Measurements from ENCODE around the gene GK.

DNA sequence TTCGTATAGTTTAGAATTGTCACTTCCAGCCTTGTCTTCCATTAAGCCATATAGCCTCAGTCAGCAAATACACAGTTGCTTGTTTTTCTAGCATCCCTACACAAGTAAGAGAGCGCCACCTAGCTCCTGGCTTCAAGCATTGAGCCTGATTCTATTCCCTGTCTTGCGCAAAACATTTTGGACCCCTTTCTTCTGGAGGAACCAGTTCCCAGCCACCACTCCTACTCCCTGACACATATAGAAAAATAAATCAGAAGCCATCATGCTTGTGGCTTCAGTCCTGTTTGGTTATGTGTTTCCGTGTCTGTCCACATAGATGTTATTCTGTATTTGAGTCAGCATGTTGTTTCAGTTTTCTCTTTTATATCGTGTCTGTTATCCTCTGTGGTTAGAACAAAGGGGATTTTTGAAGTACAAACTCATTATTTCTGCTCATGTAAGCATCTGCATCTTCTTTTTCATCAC lies 59.9 kb downstream of the GK start:
- TF ChIP-seq, protein P1, sequence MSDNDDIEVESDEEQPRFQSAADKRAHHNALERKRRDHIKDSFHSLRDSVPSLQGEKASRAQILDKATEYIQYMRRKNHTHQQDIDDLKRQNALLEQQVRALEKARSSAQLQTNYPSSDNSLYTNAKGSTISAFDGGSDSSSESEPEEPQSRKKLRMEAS (IDR thresholded peaks at IDR 0.05) = no peak
- TF ChIP-seq EP300 (IDR thresholded peaks at IDR 0.05; ENCODE audit: borderline replicate concordance) (no peak), TCF12 (IDR thresholded peaks at IDR 0.05; ENCODE audit: low read depth) (no peak), NFIC (IDR thresholded peaks at IDR 0.05) (no peak), RAD21 (IDR thresholded peaks at IDR 0.05; ENCODE audit: low read depth) (peak; percentile 70), CREB1 (IDR thresholded peaks at IDR 0.05; ENCODE audit: low read depth) (no peak), TEAD4 (IDR thresholded peaks at IDR 0.05) (no peak), YY1 (IDR thresholded peaks at IDR 0.05; ENCODE audit: low read depth) (no peak), CEBPB (IDR thresholded peaks at IDR 0.05) (peak; percentile 71)
